HCT116 (cell line): ENCODE measurements around the gene LGR6.

Experiments used
- POLR2A ChIP-seq: IDR thresholded peaks from 2 replicates; pipeline ENCODE4 v1.7.0; 2011; ENCODE audit warnings: borderline replicate concordance; ENCODE audit not compliant: insufficient read depth, insufficient read length; ENCODE audit errors: extremely low read depth
- POLR2AphosphoS5 ChIP-seq: IDR thresholded peaks from 2 replicates; pipeline ENCODE4 v1.6.1; 2011; ENCODE audit warnings: mild to moderate bottlenecking, low read depth, low read length, moderate library complexity
- RAD21 ChIP-seq: IDR thresholded peaks from 2 replicates; pipeline ENCODE4 v1.6.1; 2012; ENCODE audit warnings: low read depth, mild to moderate bottlenecking
- SIN3A ChIP-seq: IDR thresholded peaks from 2 replicates; pipeline ENCODE4 v1.6.1; 2012; ENCODE audit warnings: low read depth
- SP1 ChIP-seq: IDR thresholded peaks from 2 replicates; pipeline ENCODE4 v1.6.1; 2012; ENCODE audit warnings: low read depth
- SRF ChIP-seq: IDR thresholded peaks from 2 replicates; pipeline ENCODE4 v1.6.1; 2012; ENCODE audit warnings: low read depth
- TCF7L2 ChIP-seq: IDR thresholded peaks from 2 replicates; pipeline ENCODE4 v1.7.0; 2011; ENCODE audit warnings: borderline replicate concordance, inconsistent platforms; ENCODE audit not compliant: insufficient read depth, insufficient read length; ENCODE audit errors: extremely low read depth
- ZNF274 ChIP-seq: fragments of 200-500 bp; sonication (Bioruptor generic); IDR thresholded peaks from 2 replicates; pipeline ENCODE4 v1.6.1; 2014; ENCODE audit warnings: mild to moderate bottlenecking, low read depth, low read length, inconsistent platforms
- TF ChIP-seq, protein P1 (sequence below): IDR thresholded peaks from 2 replicates; pipeline ENCODE4 v1.6.1; 2012
- TF ChIP-seq, protein P2 (sequence below), 3 experiments: fragments of 200-600 bp in 1 of 3; sonication (generic) in 1 of 3; IDR thresholded peaks in 2 of 3; conservative IDR thresholded peaks in 1 of 3; 2 replicates each; pipeline ENCODE4 v1.5.1; 2012 to 2017; ENCODE audit warnings: low read depth in 2 of 3, low read length in 2 of 3, antibody characterized with exemption in 1 of 3, borderline replicate concordance in 1 of 3, control low read depth in 1 of 3, mild to moderate bottlenecking in 1 of 3, mixed read lengths in 1 of 3, mixed run types in 1 of 3, moderate library complexity in 1 of 3; ENCODE audit not compliant: insufficient read depth in 1 of 3

DNA sequence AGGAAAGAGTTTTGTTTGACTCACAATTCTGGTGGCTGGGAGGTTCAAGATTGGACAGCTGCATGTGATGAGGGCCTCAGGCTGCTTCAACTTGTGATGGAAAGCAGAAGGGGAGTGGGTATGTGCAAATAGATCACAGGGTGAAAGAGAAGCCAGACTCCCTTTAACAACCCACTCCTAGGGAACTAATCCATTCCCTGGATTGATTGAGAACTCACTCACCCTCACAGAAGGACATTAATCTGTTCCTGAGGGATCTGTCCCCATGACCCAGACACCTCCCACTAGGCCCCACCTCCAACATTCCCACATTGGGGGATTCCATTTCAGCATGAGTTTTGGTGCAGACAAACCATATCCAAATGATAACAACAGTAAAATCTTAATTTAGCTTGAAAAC lies 122.6 kb downstream of the LGR6 start:
- TF ChIP-seq, protein P1, sequence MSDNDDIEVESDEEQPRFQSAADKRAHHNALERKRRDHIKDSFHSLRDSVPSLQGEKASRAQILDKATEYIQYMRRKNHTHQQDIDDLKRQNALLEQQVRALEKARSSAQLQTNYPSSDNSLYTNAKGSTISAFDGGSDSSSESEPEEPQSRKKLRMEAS, result no peak
- TF ChIP-seq SIN3A, result no peak
- no peak for TF ChIP-seq SRF
- TF ChIP-seq, protein P2, sequence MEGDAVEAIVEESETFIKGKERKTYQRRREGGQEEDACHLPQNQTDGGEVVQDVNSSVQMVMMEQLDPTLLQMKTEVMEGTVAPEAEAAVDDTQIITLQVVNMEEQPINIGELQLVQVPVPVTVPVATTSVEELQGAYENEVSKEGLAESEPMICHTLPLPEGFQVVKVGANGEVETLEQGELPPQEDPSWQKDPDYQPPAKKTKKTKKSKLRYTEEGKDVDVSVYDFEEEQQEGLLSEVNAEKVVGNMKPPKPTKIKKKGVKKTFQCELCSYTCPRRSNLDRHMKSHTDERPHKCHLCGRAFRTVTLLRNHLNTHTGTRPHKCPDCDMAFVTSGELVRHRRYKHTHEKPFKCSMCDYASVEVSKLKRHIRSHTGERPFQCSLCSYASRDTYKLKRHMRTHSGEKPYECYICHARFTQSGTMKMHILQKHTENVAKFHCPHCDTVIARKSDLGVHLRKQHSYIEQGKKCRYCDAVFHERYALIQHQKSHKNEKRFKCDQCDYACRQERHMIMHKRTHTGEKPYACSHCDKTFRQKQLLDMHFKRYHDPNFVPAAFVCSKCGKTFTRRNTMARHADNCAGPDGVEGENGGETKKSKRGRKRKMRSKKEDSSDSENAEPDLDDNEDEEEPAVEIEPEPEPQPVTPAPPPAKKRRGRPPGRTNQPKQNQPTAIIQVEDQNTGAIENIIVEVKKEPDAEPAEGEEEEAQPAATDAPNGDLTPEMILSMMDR (IDR thresholded peaks at IDR 0.05 in 2 of 3, conservative IDR thresholded peaks at IDR 0.05 in 1 of 3; ENCODE audit: borderline replicate concordance in 1 of 3, insufficient read depth in 1 of 3, low read depth in 2 of 3, low read length in 2 of 3), result no peak
- TF ChIP-seq RAD21, result no peak
- no peak for TF ChIP-seq POLR2A
- no peak for TF ChIP-seq ZNF274
- TF ChIP-seq SP1, result no peak
- TF ChIP-seq POLR2AphosphoS5, result no peak
- TF ChIP-seq TCF7L2, result no peak
